Hepatocyte (in vitro differentiated cells): ENCODE data around the gene EML6.

Source experiments
- EZH2 ChIP-seq: fragments of 200-600 bp; sonication (generic); IDR thresholded peaks from 2 replicates; pipeline ENCODE4 v1.6.1; 2016; ENCODE audit warnings: antibody characterized with exemption, mild to moderate bottlenecking, borderline replicate concordance
- TF ChIP-seq, protein P1 (sequence below): fragments of 200-600 bp; sonication (generic); IDR thresholded peaks from 2 replicates; pipeline ENCODE4 v1.5.1; 2016; ENCODE audit warnings: antibody characterized with exemption, mild to moderate bottlenecking; ENCODE audit not compliant: poor library complexity

- TF ChIP-seq, protein P1, sequence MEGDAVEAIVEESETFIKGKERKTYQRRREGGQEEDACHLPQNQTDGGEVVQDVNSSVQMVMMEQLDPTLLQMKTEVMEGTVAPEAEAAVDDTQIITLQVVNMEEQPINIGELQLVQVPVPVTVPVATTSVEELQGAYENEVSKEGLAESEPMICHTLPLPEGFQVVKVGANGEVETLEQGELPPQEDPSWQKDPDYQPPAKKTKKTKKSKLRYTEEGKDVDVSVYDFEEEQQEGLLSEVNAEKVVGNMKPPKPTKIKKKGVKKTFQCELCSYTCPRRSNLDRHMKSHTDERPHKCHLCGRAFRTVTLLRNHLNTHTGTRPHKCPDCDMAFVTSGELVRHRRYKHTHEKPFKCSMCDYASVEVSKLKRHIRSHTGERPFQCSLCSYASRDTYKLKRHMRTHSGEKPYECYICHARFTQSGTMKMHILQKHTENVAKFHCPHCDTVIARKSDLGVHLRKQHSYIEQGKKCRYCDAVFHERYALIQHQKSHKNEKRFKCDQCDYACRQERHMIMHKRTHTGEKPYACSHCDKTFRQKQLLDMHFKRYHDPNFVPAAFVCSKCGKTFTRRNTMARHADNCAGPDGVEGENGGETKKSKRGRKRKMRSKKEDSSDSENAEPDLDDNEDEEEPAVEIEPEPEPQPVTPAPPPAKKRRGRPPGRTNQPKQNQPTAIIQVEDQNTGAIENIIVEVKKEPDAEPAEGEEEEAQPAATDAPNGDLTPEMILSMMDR: no peak
- no peak for TF ChIP-seq EZH2
Observed at GRCh38 chr2:54862229-54862628, 138.8 kb downstream of the EML6 start.
